ENCODE data around the gene KCNE2. TPM values are rescaled to one million over a fixed set of nuclear protein-coding genes. Genes with fewer than 3 reads are reported as not detected.

KCNE2 gene
- total RNA-seq, 4 donors from 2014 or later = not detected

DNA sequence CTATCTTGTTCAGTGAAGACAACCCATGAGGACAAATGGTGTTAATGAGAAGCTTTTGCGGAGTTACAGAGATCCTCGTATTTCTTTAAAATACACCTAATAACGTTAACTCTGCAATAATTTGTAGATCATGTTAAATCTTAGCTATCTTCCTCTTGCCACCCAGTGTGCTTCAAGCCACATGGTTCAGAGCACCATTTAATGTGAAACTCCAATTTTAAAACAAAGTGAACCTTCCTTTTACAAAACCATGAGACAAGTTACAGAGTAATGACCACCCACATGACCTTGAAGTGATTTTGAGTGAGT lies 1.7 kb upstream of the KCNE2 start:
- Histone ChIP-seq H3K36me3 (no peaks in the 10 kb centered on the region), H3K4me3 (no peak overlapping the region), H3K9me3 (no peaks in the 10 kb centered on the region), H3K27ac (no peak overlapping the region), H3K27me3 (peaks cover 10% of the 10 kb centered on the region), H3K4me1 (peaks cover 0 to 4% (median 0%) of the 10 kb centered on the region in 4 donors)
- no peak for TF ChIP-seq POLR2AphosphoS5 (IDR thresholded peaks at IDR 0.05)
- TF ChIP-seq, protein P1, sequence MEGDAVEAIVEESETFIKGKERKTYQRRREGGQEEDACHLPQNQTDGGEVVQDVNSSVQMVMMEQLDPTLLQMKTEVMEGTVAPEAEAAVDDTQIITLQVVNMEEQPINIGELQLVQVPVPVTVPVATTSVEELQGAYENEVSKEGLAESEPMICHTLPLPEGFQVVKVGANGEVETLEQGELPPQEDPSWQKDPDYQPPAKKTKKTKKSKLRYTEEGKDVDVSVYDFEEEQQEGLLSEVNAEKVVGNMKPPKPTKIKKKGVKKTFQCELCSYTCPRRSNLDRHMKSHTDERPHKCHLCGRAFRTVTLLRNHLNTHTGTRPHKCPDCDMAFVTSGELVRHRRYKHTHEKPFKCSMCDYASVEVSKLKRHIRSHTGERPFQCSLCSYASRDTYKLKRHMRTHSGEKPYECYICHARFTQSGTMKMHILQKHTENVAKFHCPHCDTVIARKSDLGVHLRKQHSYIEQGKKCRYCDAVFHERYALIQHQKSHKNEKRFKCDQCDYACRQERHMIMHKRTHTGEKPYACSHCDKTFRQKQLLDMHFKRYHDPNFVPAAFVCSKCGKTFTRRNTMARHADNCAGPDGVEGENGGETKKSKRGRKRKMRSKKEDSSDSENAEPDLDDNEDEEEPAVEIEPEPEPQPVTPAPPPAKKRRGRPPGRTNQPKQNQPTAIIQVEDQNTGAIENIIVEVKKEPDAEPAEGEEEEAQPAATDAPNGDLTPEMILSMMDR (IDR thresholded peaks at IDR 0.05) = peak in 2 of 5 experiments; percentile 3 to 7
- intact Hi-C loops (cut with DNase I; ENCODE audit: low total_unique reads) = no loop called here
- in situ Hi-C loops (cut with MboI; ENCODE audit: low pct_ligation_motif_present in 1 of 4, low pct_unique_long_range_greater_than_20kb in 1 of 4, low sequenced_read_pairs in 3 of 4) = no loop called here
- DNase-seq = no peak
- WGBS, 2 donors (ENCODE audit: low coverage in 1 of 2) = 27 to 45% methylated on average over 2 to 3 of the region's 3 CpGs

DNA sequence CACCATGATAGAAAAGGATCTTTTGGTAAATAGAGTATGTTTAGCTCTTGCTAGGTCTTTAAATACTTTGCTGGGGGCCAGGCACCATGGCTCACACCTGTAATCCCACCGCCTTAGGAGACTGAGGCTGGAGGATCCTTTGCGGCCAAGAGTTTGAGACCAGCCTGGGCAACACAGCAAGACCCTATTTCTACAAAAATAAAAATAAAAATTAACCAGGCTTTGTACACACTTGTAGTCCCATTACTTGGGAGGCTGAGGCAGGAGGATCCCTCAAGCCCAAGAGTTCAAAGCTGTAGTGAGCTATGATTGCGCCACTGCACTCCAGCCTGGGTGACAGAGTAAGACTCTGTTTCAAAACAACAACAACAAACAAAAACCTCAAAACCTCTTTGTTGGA lies 1.1 kb upstream of the KCNE2 start:
- in situ Hi-C loops (cut with MboI; ENCODE audit: low pct_ligation_motif_present in 1 of 4, low pct_unique_long_range_greater_than_20kb in 1 of 4, low sequenced_read_pairs in 3 of 4) = no loop called here
- no peak for DNase-seq
- H3K4me1 ChIP-seq = peaks cover 0 to 4% (median 0%) of the 10 kb centered on the region in 4 donors
- TF ChIP-seq POLR2A (IDR thresholded peaks at IDR 0.05) = no peak
- TF ChIP-seq POLR2AphosphoS5 (IDR thresholded peaks at IDR 0.05) = no peak
- TF ChIP-seq, protein P1 (IDR thresholded peaks at IDR 0.05) = no peak
- TF ChIP-seq EP300 (IDR thresholded peaks at IDR 0.05; ENCODE audit: low read depth) = no peak
- intact Hi-C loops (cut with DNase I; ENCODE audit: low total_unique reads) = no loop called here
- H3K9me3 ChIP-seq = no peaks in the 10 kb centered on the region
- no peaks in the 10 kb centered on the region for H3K36me3 ChIP-seq
- WGBS, 2 donors (ENCODE audit: low coverage in 1 of 2) = 99 to 100% methylated on average over 1 to 3 of the region's 3 CpGs
- H3K4me3 ChIP-seq = no peak overlapping the region
- peaks cover 10% of the 10 kb centered on the region for H3K27me3 ChIP-seq
- no peak overlapping the region for H3K27ac ChIP-seq

DNA sequence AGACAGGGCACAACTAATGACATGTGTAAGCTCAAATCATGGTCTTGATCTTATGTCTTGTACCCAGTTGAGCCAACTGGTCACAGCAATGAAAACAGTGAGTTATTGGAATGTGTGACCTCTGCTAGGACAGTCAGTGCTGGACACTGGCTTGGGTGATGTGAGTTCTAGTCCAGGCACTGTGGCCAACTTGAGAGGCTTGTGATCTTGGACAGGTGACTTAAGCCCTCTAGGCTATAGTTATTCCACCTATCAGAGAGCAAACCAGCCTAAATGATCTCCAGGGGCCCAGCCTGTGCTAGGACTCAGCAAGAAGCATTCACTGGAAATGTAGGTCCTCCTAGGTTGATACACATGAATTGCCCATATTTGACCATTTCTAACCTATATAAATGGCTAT lies 1.1 kb downstream of the KCNE2 start:
- H3K36me3 ChIP-seq = no peaks in the 10 kb centered on the region
- no peak overlapping the region for H3K27ac ChIP-seq
- TF ChIP-seq POLR2A (IDR thresholded peaks at IDR 0.05) (no peak), POLR2AphosphoS5 (IDR thresholded peaks at IDR 0.05) (no peak), EP300 (IDR thresholded peaks at IDR 0.05; ENCODE audit: low read depth) (no peak)
- TF ChIP-seq, protein P1 (IDR thresholded peaks at IDR 0.05) = no peak
- DNase-seq = no peak
- no peaks in the 10 kb centered on the region for H3K9me3 ChIP-seq
- H3K27me3 ChIP-seq = peaks cover 6% of the 10 kb centered on the region
- peaks cover 0 to 4% (median 0%) of the 10 kb centered on the region in 4 donors for H3K4me1 ChIP-seq
- intact Hi-C loops (cut with DNase I; ENCODE audit: low total_unique reads) = no loop called here
- in situ Hi-C loops (cut with MboI; ENCODE audit: low pct_ligation_motif_present in 1 of 4, low pct_unique_long_range_greater_than_20kb in 1 of 4, low sequenced_read_pairs in 3 of 4) = no loop called here
- no peak overlapping the region for H3K4me3 ChIP-seq

DNA sequence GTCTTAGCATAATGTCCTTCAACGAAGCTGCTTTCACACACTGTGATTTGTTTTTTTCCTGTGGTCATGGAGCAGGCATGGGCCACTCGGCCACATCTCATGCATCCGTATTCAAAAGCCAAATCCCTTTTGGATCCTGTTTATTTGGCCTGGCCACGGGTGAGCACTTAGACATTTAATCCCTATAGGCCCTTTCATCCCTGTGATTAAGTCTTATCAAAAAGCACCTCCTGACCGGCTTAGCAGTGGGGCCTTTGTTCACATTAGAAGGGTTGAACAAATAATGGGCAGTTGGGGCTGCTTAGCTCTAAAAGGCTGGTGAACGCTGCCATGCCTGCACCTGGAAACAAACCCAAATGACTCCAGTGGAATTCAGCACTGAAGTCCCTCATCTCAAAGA lies 2.0 kb downstream of the KCNE2 start:
- H3K4me3 ChIP-seq = no peak overlapping the region
- H3K9me3 ChIP-seq = no peaks in the 10 kb centered on the region
- no peaks in the 10 kb centered on the region for H3K36me3 ChIP-seq
- no peak for TF ChIP-seq EP300 (IDR thresholded peaks at IDR 0.05; ENCODE audit: low read depth)
- TF ChIP-seq, protein P1 (IDR thresholded peaks at IDR 0.05) = no peak
- intact Hi-C loops (cut with DNase I; ENCODE audit: low total_unique reads) (no loop called here), in situ Hi-C loops (cut with MboI; ENCODE audit: low pct_ligation_motif_present in 1 of 4, low pct_unique_long_range_greater_than_20kb in 1 of 4, low sequenced_read_pairs in 3 of 4) (no loop called here)
- H3K27me3 ChIP-seq = peaks cover 5% of the 10 kb centered on the region
- H3K4me1 ChIP-seq = peaks cover 0 to 4% (median 0%) of the 10 kb centered on the region in 4 donors
- H3K27ac ChIP-seq = no peak overlapping the region
- peak; percentile 1 for DNase-seq
- WGBS, 2 donors (ENCODE audit: low coverage in 1 of 2) = 79 to 91% methylated on average over 4 to 6 of the region's 6 CpGs
